Esophagus (tissue), 2 donors: ENCODE measurements around the gene APEH. TPM values are rescaled to one million over a fixed set of nuclear protein-coding genes. Genes with fewer than 3 reads are reported as not detected.

Source experiments
- H3K27ac ChIP-seq, 2 donors: one replicate each; pipeline ENCODE4 v1.5.1; 2013; ENCODE audit warnings: low read depth in 2 of 2, mild to moderate bottlenecking in 2 of 2, inconsistent platforms in 1 of 2, low read length in 1 of 2, moderate library complexity in 1 of 2
- H3K27me3 ChIP-seq, 2 donors: one replicate each; pipeline ENCODE4 v1.6.1; 2013; ENCODE audit warnings: low read length in 2 of 2, control low read depth in 1 of 2, mild to moderate bottlenecking in 1 of 2; ENCODE audit not compliant: insufficient read depth in 2 of 2, control insufficient read depth in 1 of 2
- H3K36me3 ChIP-seq, 2 donors: one replicate each; pipeline ENCODE4 v1.6.1; 2013; ENCODE audit warnings: low read length in 1 of 2; ENCODE audit not compliant: control insufficient read depth in 2 of 2, insufficient read depth in 2 of 2
- H3K4me1 ChIP-seq, 2 donors: one replicate each; pipeline ENCODE4 v1.6.1; 2013; ENCODE audit warnings: low read length in 1 of 2; ENCODE audit not compliant: control insufficient read depth in 2 of 2, insufficient read depth in 2 of 2
- H3K4me3 ChIP-seq, 2 donors: one replicate each; pipeline ENCODE4 v1.5.1; 2013; ENCODE audit warnings: low read length in 2 of 2, mild to moderate bottlenecking in 2 of 2, low read depth in 1 of 2, moderate library complexity in 1 of 2
- H3K9me3 ChIP-seq, 2 donors: one replicate each; pipeline ENCODE4 v1.6.1; 2013; ENCODE audit warnings: mild to moderate bottlenecking in 2 of 2, low read depth in 1 of 2, low read length in 1 of 2, moderate library complexity in 1 of 2; ENCODE audit not compliant: control insufficient read depth in 2 of 2, insufficient read depth in 1 of 2
- WGBS, 2 donors: extraction: QIAGEN DNeasy Blood & Tissue Kit; methylation state at CpG; one replicate each; pipeline ENCODE4 v1.1.7; 2013; 5-methylcytosine and 5-hydroxymethylcytosine counted together
- polyA plus RNA-seq, 2 donors: library from polyadenylated mRNA; stranded (reverse); fragments of 200-250 nt; gene quantifications; one replicate each; pipeline ENCODE4 v1.2.3, GENCODE V29; 2013
- donor health status: healthy with polysubstance abuse.
- donor health status: Bipolar disorder and iron deficiency.

Gene APEH
- polyA plus RNA-seq, 2 donors, result 21.0 to 53.0 TPM

DNA sequence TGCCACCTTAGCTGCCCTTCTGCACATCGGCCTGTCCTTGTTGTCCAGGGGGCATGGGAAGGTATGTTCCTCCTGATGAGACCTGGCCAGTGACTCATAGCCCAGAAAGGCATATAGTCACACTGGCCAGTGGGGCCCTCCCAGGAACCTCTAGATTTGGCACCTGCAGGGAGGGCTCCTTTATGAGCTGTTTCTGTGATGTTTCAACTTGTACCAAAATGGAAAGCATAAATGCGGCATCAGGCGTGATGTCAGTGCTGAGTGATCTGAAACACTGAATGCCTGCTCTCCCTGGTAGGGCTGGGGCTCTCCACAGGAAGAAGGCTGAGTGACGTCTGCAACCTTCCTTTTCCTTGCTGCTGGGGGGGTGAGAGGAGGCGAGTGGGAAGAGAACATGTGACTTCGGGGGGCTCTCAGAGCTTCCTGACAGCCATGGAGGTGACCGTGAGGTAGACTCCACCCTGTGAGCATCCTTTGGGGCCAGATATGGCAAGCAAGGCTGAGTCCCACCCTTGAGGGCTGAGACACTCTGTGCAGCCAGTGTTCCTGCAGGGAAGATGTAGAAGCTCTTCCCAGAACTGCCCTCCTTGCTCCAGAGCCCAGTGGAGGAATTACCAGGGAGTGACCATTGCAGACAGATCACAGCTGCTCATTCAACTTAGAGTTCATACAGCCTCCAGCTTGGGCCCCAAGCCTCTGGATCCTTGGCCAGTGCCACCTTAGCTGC is 37.1 kb upstream of the APEH start:
- 43 to 46% methylated on average over 7 of the region's 7 CpGs for whole genome bisulfite sequencing, 2 donors
- Histone ChIP-seq H3K4me3 (no peak overlapping the region), H3K4me1 (peaks cover 0 to 3% of the 10 kb centered on the region in 2 donors), H3K9me3 (no peaks in the 10 kb centered on the region), H3K36me3 (no peaks in the 10 kb centered on the region), H3K27ac (no peak overlapping the region), H3K27me3 (no peaks in the 10 kb centered on the region)

DNA sequence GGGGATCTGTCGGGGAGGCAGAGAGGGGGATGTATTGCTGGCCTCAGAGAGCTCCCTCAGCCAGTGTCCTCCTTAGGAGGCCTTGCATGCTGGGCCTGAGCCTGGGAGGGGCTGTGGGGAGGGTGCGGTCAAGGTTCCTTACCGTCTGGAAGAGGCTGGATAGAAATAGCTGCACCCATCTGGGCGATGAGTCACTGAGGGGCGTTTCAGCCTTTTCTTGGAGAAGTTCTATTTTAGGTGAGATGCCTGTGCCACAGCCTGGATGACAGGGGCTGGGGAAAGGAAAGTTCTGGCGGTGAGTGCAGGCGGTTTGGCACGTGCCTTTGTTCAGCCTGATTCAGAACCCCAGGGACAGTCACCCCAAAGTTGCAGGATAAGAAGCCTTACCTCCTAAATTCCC is 35.7 kb upstream of the APEH start:
- Histone ChIP-seq H3K4me3 (no peak overlapping the region), H3K27ac (no peak overlapping the region), H3K27me3 (no peaks in the 10 kb centered on the region), H3K4me1 (peaks cover 0 to 3% of the 10 kb centered on the region in 2 donors), H3K36me3 (no peaks in the 10 kb centered on the region), H3K9me3 (no peaks in the 10 kb centered on the region)
- 36 to 50% methylated on average over 8 of the region's 8 CpGs for WGBS, 2 donors

DNA sequence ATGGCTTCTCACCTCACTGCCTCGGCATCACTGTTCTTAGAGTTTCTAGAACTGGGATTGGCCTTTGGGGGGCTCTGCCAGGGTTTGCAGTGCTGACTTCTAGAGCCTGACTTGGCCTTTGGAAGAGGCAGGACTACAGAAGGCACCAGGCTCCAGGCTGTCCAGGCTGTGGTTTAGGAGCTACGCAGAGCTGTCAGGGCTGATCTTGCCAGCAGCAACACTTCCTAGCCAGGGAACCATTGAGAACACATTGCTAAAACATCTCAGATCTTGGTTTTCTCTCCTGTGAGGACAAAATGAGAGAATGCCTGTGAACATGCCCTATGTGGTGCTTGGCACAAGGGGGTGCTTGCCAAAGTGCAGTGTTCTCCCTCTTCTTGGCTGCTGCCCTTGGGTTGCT is 34.6 kb upstream of the APEH start:
- WGBS, 2 donors, result 87% methylated on average over 2 of the region's 2 CpGs
- no peaks in the 10 kb centered on the region for H3K36me3 ChIP-seq
- H3K9me3 ChIP-seq, result no peaks in the 10 kb centered on the region

DNA sequence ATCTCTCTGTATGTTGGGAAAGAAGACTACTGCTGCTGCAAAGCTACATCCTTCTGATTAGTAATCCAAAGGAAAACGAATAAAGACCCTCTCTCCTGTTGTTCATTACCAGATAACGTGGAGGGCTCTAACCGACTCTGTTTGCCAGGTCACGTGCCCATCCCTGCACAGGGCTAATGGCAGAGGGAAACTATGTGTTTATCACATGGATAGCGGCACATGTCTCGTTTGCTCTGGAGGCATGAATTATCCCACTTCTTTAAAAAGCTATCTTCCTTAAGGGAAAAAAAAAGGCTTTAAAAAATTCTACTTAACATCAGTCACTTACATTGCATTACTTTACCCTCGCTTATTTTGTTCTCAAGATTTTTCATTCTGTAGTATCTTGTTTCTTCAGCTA is 32.9 kb upstream of the APEH start:
- Histone ChIP-seq H3K27me3 (no peaks in the 10 kb centered on the region), H3K9me3 (no peaks in the 10 kb centered on the region), H3K36me3 (no peaks in the 10 kb centered on the region), H3K4me3 (no peak overlapping the region), H3K27ac (no peak overlapping the region), H3K4me1 (peaks cover 0 to 3% of the 10 kb centered on the region in 2 donors)
- 63 to 67% methylated on average over 7 of the region's 7 CpGs for WGBS, 2 donors

More for the DNA sequence above, 34.6 kb upstream of the APEH start:
- no peak overlapping the region for H3K4me3 ChIP-seq
- no peaks in the 10 kb centered on the region for H3K27me3 ChIP-seq
- peaks cover 0 to 3% of the 10 kb centered on the region in 2 donors for H3K4me1 ChIP-seq
- H3K27ac ChIP-seq, result no peak overlapping the region

DNA sequence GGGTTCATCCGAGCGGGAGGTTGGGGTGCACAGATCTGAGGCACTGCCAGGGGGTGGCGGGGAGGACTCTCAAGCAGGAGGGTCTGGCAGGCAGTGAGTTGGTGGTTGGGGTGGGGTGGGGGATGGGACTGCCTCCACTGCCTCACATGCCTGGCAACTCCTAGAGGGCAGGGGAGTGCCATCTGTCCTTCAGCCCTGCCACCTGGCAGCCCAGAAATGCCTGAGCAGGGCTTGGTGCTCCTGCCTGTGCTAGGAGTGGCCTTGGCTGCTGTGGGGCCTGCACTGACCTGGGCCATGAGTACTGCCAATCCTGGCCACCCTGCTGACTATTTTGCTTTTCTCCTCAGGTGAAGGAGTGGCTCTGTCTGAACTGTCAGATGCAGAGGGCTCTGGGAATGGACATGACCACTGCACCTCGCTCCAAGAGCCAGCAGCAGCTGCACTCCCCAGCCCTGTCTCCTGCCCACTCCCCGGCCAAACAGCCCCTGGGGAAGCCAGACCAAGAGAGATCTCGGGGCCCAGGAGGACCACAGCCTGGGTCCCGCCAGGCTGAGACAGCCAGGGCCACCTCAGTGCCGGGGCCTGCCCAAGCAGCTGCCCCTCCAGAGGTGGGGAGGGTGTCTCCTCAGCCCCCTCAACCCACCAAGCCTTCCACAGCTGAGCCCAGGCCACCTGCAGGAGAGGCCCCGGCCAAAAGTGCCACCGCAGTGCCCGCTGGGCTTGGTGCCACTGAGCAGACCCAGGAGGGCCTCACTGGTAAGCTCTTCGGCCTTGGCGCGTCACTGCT is 32.0 kb upstream of the APEH start:
- WGBS, 2 donors, result 88 to 89% methylated on average over 14 of the region's 14 CpGs
- Histone ChIP-seq H3K27me3 (no peaks in the 10 kb centered on the region), H3K4me3 (no peak overlapping the region), H3K27ac (no peak overlapping the region), H3K36me3 (no peaks in the 10 kb centered on the region), H3K9me3 (no peaks in the 10 kb centered on the region), H3K4me1 (peaks cover 0 to 3% of the 10 kb centered on the region in 2 donors)

DNA sequence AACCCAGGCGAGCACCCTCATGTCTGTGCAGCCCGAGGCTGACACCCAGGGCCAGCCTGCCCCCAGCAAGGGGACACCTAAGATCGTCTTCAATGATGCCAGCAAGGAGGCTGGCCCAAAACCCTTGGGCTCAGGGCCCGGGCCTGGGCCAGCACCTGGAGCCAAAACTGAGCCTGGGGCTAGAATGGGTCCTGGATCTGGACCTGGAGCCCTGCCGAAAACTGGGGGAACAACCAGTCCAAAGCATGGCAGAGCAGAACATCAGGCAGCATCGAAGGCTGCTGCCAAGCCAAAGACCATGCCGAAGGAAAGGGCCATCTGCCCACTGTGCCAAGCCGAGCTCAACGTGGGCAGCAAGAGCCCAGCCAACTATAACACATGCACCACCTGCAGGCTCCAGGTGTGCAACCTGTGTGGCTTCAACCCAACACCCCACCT is 31.4 kb upstream of the APEH start:
- H3K4me3 ChIP-seq, result no peak overlapping the region
- H3K27ac ChIP-seq, result no peak overlapping the region
- peaks cover 0 to 3% of the 10 kb centered on the region in 2 donors for H3K4me1 ChIP-seq
- H3K9me3 ChIP-seq, result no peaks in the 10 kb centered on the region
- 68 to 69% methylated on average over 9 of the region's 9 CpGs for WGBS, 2 donors
- no peaks in the 10 kb centered on the region for H3K36me3 ChIP-seq
- no peaks in the 10 kb centered on the region for H3K27me3 ChIP-seq

DNA sequence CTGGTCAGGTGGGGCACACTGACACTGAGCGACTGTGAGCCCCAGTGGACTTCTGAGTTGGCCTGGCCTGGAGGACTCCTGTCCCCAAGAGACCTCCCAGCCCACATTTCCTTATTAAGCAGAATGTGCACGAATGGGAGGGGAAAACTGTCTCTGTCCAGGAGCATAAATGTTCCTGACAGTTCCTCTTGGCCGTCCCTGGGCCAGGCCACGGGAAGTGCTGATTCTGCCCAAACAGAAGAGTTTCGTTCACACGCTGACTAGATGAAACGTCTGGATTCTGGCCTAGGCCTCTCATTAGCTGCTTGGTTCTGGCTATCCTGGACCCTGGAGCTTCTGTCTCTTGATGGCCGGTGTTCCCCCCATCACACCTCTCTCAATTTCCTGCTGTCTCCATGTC is 29.5 kb upstream of the APEH start:
- no peaks in the 10 kb centered on the region for H3K36me3 ChIP-seq
- 71 to 81% methylated on average over 8 of the region's 8 CpGs for WGBS, 2 donors
- no peaks in the 10 kb centered on the region for H3K4me1 ChIP-seq
- H3K4me3 ChIP-seq, result no peak overlapping the region
- no peak overlapping the region for H3K27ac ChIP-seq
- no peaks in the 10 kb centered on the region for H3K9me3 ChIP-seq
- no peaks in the 10 kb centered on the region for H3K27me3 ChIP-seq

DNA sequence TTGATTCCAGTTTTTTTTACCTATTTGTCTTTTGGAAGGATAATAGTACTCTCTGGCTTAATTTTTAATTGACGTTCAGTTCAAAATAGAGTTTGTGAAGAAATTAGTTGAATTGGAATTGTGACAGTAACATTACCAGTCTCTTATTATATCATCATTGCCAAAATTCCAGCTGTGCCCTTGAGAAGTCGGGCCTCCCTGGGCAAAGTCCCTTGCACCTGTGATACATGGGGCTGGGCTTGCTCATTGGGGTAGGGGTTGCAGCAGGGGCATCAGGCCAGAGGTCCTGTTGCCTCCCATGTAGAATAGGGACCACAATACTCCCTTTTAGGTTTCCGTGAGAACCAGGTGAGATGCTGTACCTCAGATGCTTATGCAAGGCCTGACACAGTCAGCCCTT is 27.9 kb upstream of the APEH start:
- no peaks in the 10 kb centered on the region for H3K9me3 ChIP-seq
- no peak overlapping the region for H3K27ac ChIP-seq
- WGBS, 2 donors, result 71 to 81% methylated on average over 3 of the region's 3 CpGs

DNA sequence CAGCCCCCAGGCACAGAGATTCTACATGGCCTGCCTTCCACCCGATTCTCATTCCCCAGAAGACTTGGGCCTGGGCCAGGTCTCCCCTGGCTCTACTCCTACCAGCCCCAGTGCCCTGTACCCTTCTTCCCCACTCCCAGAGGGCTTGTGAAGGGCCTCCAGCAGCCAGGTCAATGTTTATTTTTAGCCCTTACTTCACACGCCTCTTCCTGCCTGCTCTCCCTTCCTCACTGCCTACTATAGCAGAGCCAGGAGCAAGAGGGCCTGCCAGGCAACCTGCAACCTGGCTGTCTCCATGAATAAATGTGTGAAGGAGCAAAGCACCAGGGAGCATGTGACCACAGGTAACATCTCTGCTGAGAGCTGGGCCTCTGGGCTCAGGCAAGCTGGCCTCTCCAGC is 26.4 kb upstream of the APEH start:
- no peaks in the 10 kb centered on the region for H3K27me3 ChIP-seq
- H3K9me3 ChIP-seq, result no peaks in the 10 kb centered on the region
- H3K4me1 ChIP-seq, result no peaks in the 10 kb centered on the region
- no peak overlapping the region for H3K27ac ChIP-seq
- no peak overlapping the region for H3K4me3 ChIP-seq
- H3K36me3 ChIP-seq, result no peaks in the 10 kb centered on the region
- WGBS, 2 donors, result 58 to 70% methylated on average over 2 of the region's 2 CpGs

More for the DNA sequence above, 27.9 kb upstream of the APEH start:
- Histone ChIP-seq H3K27me3 (no peaks in the 10 kb centered on the region), H3K36me3 (no peaks in the 10 kb centered on the region), H3K4me3 (no peak overlapping the region), H3K4me1 (no peaks in the 10 kb centered on the region)
